Endometrium (tissue), 2 donors: ENCODE data around the gene PRUNE1.

Experiments used
- FAIRE-seq: peaks from 2 replicates; lab custom pipeline; 2012; peaks lifted over from hg19 to GRCh38; lab: Jason Lieb, UNC
- donor health status: control.
- donor health status: control.

Gene PRUNE1

DNA sequence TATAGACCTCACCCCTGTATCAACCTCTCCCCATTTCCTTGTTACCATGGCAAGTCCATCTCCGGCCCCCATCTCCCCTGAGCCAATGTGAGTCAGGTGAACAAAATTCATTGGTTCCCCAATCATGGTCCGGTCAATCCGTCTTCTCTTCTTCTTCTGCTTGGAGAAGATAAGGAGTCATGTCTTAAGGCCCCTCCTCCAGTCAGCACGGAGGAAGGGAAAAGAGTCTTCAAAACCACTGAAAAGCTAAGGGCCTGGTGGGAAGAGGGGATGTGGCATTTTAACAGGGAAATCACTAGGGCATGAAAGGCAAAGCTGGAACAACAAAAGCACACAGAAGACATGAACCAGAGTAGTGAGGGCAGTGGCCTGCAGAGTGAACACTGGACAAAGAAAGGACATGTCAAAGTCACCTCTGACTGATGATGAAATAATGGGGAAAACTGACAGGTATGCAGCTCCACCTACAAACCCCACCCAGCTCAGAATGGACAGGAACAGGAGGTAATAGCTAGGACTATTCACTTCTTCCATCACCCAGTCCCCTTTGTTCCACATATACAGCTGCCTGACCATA is 46.8 kb downstream of the PRUNE1 start:
- no peak for FAIRE-seq

DNA sequence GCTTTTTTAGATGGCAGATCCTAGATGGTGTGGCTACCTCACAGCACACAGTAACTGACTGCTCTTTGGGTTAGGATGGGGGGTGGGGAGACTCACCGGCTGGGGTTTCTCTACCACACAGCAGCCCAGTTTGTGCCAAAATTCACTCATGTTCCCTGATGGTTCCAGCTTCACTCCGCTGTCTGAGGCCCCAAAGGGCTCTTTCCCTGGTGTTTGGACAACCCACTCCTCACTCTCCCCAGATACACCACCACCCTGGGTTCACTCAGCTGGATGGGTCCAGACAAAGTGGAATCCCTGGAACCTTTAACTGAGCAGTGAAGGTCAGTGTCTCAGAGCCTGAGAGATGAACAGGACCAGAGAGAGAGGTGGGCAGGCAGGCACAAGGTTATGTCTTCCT is 47.3 kb downstream of the PRUNE1 start:
- FAIRE-seq = no peak

DNA sequence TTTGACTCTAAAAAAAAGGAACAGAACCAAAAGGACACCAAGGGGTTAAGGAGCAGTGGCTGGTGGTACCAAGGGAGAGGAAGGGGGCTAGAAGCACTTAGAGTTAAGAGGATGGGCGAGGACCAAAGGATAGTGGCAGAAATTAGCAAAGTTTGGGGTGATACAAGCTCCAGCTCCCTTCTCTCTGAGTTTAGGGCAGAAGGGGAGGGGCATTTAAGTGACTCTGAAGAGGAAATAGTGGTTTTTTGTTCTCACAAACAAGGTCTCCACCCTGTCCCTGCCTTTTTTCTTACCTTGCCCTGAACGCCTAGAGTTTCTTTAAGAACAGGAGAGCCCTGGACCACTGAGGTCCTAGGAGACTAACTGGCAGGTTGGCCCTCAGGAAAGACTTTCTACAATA is 47.9 kb downstream of the PRUNE1 start:
- FAIRE-seq = no peak

DNA sequence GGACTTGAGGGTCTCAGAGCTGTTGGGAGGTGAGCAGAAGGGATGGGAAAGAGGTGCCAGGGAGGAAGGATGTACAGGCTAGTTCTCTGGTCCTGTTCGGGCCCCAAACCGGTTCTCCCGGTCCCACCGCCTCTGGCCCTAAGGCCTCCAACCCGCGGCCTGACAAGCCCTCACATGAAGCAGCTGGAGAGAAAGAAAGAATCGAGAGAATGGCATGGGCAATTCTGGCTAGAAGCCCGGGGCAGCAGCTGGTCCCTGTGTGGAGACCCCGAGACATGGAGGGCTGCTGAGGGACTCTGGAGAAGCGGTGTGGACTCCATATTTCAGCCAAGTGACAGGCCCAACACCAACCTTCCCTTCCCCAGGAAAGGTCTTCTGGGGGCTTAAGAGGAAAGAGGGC is 50.4 kb downstream of the PRUNE1 start:
- no peak for FAIRE-seq

DNA sequence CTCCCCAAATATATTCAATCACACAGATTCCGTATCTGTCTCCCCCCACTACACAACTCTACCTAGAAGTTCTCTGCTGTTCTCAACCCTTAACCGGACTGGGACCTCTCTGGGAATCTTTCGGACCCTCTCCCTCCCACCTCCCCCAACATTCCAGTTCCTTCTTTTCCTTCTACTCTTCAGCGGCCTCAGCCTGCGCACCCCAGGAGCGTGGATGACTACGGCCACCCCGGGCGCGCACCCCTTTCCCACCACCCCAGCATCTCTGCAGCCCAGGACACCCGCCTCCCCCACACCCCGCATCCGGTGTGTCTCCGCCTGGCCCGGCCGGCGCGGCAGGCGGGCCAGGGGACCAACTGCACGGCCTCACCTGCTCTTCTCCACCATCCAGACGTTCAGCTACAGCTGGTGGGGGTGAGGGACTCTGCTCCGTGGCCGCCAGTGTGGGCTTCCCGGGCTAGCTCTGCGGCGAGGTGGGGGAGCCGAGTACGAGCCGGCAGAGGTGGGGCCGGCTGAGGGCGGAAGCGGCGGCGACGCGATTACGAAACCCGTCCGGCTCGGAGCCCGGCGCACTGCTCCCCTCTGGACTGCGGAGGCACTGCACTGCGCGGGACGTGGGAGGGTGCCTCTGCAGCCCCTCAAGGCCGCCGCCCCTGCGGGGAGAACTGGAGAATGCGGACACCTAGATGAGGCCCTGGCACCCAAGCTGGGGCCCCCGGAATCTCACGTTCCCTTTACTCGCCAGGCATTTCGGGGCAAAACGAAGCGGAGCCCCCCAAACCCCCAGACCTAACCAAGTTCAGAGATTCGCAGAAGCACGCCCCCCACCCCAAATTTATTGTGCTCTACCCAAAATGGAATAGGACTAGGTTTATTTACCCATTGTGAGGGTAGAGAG is 51.1 kb downstream of the PRUNE1 start, which contains the start of gene CDC42SE1:
TSS of gene CDC42SE1 (minus strand) at position 514 of the 898 bp plus-strand sequence. CDS start 3,892 bp downstream, outside the sequence.
- no peak for FAIRE-seq

DNA sequence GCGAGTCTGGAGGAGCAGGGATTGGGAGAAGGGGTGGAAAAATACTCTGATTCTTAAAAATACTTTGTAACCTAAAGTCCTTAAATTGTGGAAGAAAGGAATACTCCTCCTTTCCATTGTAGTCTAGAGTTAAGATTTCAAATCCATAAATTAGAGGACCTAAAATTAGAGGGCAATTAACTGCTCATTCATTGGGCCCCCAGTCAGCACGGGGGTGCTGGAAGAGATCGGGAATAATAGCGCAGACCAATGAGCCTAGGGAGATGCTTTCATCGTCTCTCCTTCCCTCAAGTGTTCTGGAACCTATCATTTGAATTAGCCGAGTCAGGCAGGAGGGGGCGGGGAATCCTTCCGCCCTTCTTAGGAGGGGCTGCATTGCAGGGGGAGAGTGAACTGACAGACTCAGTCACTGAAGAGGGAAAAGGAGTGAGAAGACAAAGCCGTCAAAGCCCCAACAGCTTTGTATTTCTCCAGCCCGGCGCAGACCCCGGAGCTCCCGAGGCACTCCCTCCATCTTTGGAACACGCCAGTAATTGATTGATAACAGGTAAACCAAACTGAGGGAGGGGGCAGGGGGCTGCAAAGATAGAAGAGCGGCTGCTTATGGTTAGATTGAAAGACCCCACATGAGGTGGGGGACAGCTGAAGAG is 51.9 kb downstream of the PRUNE1 start, which contains the start of gene MLLT11:
TSS of gene MLLT11 (plus strand) at position 391 of the 650 bp plus-strand sequence. CDS start 6,828 bp downstream, outside the sequence.
- no peak for FAIRE-seq

DNA sequence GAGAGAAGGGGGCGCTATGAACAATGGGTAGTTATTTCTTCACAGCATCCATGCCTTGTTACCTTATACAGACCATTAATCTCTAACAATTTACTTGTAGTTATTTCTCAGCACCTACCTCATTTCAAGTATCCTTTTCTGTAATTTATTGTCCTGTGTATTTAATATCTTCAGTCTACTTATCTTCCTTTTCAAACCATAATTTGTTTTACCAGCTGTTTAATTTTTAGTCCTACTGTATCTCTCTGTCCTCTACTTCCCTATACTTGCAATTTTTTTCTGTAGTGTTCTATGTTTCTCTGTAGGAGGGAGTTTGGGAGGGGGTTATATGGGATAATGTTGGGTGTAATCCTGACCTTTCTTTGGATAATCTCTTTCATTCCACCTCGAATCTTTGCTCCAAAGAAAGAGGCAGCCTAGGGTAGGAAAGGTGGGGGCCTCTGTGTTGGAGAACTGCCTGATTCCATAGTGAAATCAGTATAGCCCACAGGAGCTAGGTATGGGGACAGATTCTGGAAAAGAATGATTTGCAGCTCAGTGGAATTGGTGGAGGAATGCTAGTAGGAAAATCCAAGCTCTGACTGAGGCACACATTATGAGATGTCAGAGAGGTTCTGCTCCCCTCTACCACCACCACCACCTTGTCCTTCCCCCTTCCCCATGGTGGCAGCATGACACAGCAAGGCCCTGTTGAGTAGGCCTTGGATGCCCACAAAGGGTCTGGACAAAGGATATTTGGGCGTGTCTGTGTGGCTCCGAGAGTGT is 52.6 kb downstream of the PRUNE1 start:
- no peak for FAIRE-seq

DNA sequence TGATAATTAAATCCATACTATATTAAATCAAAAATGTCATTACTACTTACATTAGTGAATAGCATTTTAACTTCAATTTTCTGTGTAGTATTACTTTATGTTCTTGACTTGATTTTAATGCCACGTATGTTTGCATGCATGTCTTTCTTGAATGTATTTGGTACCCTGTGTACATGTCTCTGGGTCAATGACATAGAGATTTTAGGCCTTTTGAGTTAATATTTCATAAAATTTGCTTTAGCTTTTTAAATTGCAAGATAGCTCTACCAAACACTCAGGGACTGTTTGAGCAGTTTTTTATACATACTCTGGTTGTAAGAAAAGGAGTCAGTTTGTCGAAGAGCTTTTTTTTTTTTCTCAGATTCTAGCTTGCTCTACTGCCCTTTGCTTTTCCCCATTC is 53.5 kb downstream of the PRUNE1 start:
- FAIRE-seq = no peak

DNA sequence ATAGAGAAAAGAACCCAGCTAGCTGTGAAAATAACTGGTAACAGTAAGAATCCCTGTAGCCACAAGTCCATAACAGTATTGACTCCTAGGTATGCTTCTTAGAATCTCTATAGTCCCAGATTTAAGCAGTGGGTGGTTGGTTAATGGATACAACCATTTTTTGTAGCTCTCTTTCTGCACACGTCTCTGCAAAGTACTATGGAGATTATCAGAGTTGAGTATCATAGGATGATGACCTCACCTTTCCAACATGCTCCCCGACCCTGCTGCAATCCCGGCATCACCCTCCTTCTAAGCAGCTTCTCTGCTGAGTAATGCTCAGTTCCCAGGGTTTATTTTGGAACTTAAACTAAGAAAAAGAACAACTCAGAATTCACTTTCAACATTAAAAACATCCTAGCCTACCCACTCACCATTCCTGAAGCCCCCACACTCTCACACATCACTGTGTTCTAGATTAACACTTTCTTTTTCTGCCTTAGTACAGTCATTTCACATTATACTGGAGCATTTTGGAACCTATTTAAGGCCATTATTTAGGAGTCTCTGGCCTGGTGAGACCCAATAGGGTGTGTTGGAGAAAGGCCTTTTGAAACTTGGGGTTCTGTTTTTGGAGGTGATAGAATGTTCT is 54.6 kb downstream of the PRUNE1 start:
- no peak for FAIRE-seq

DNA sequence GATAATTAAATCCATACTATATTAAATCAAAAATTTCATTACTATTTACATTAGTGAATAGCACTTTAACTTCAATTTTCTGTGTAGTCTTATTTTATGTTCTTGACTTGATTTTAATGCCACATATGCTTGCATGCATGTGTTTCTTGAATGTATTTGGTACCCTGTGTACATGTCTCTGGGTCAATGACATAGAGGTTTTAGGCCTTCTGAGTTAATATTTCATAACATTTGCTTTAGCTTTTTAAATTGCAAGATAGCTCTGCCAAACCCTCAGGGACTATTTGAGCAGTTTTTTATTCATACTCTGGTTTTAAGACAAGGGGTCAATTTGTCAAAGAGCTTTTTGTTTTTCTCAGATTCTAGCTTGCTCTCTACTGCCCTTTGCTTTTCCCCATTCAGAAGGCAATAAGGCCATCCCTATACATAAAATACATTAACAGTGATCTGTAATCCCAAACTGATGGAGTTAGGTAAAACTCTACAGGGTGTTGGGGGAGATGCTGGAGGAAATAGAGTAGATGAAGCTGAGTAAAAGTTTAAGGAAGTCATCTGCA is 56.9 kb downstream of the PRUNE1 start:
- no peak for FAIRE-seq

DNA sequence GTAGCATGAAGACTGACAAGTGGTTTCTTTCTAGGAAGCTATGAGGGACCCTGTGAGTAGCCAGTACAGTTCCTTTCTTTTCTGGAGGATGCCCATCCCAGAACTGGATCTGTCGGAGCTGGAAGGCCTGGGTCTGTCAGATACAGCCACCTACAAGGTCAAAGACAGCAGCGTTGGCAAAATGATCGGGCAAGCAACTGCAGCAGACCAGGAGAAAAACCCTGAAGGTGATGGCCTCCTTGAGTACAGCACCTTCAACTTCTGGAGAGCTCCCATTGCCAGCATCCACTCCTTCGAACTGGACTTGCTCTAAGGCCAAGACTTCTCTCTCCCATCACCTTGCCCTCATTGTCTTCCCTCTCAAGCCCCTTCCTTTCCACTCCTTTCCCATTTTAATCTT is 58.9 kb downstream of the PRUNE1 start:
- no peak for FAIRE-seq

DNA sequence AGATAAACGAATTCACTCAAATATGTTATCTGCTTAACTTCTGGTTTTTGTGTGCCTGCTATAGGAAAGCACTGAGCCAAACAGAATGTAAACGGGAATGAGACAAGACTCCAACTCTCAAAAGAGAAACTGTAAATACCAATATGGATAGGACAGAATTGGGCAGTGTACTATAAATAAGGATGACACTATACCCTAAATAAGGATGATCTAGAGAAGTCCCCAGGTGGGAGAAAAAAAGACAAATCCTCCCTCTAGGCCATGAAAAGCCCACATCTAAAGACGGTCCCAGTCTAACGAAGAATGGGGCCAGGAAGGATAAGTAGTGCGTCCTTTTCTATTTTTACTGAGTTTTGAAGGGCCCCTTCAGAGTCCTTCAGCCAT is 60.8 kb downstream of the PRUNE1 start:
- FAIRE-seq = no peak

DNA sequence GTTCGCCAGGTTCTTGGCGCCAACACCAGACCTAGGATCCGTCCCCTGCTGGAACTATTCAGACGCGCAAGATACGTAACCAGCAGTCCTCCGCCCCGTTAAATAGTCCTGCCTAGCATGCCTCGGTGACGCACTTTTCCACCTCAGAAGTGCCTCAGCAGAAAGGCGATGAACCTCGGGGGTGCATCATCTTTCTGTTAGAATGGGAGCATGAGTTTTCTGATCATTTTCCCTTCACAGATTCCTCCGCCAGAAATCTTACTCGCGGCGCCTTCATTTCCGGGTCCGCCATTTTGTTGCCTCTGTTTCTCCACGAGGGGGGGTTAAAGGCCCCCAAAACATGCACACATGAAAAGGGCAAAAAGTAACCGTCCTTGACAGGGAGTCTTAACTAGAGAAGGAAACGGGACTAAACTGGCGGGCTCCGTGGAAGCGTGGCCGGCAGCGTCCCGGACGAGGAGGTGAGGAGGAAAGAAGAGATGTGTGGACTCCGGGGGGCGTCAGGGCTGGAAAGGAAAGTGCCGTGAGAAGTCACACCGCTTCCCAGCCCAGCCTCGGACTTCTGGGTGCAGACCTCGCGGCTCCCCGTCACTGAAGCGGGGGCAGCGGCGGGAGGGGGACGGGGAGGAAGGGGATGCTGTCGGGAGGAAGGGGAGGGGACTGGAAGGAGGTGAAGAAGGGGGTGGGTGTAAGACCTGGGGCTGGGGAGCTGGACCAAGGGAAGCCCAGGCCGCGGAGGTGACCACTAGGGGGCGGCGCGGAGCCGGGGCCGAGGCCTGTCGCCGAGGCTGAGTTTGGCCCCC is 62.4 kb downstream of the PRUNE1 start, which contains the start of gene GABPB2:
TSS of gene GABPB2 (plus strand) at position 288 of the 803 bp plus-strand sequence. CDS start 17,429 bp downstream, outside the sequence.
- FAIRE-seq = no peak

DNA sequence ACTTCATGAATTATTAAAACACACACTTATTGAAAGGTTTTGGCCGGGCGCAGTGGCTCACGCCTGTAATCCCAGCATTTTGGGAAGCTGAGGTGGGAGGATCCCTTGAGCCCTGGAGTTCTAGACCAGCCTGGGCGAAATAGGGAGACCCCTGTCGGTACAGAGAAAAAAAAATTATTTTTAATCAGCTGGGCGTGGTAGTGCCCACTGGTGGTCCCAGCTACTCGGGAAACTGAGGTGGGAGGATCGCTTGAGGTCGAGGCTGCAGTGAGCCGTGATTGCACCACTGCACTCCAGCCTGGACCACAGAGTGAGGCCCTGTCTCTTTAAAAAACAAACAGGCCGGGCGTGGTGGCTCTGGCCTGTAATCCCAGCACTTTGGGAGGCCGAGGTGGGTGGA is 64.0 kb downstream of the PRUNE1 start:
- no peak for FAIRE-seq
